C4-2B (cell line): Measurements from ENCODE around the gene TEX11.

ENCODE experiments used
- ZFX ChIP-seq: fragments of 450-650 bp; IDR thresholded peaks from 2 replicates; pipeline ENCODE4 v1.6.1; 2017
- TF ChIP-seq, protein P1 (sequence below): fragments of 450-650 bp; conservative IDR thresholded peaks from 2 replicates; pipeline ENCODE4 v1.5.1; 2017; ENCODE audit warnings: mild to moderate bottlenecking

DNA sequence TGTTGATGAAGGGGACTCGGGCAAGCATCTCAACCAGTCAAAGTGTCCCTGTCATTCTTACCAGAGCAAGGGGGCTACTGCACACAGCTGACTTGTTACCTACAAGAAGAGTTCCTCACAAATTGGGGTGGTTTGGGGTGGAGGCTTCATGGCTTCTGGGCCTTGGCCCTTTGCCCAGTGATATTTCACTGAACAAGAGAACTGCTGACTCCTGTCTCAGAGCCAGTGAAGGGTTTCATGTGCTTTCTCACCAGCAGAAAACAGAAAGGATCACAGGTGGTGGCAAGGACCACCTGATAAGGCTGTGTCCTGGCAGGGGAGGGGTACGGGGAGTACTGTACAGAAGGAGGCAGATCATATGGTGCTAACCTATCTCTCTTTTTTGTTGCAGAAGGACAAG is 410.4 kb downstream of the TEX11 start:
- TF ChIP-seq, protein P1, sequence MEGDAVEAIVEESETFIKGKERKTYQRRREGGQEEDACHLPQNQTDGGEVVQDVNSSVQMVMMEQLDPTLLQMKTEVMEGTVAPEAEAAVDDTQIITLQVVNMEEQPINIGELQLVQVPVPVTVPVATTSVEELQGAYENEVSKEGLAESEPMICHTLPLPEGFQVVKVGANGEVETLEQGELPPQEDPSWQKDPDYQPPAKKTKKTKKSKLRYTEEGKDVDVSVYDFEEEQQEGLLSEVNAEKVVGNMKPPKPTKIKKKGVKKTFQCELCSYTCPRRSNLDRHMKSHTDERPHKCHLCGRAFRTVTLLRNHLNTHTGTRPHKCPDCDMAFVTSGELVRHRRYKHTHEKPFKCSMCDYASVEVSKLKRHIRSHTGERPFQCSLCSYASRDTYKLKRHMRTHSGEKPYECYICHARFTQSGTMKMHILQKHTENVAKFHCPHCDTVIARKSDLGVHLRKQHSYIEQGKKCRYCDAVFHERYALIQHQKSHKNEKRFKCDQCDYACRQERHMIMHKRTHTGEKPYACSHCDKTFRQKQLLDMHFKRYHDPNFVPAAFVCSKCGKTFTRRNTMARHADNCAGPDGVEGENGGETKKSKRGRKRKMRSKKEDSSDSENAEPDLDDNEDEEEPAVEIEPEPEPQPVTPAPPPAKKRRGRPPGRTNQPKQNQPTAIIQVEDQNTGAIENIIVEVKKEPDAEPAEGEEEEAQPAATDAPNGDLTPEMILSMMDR, result no peak
- no peak for TF ChIP-seq ZFX
